Erythroblast (primary cell): ENCODE measurements around the gene SMTNL2.

ENCODE experiments used
- GATA1 ChIP-seq: IDR thresholded peaks from 2 replicates; pipeline ENCODE4 v1.6.1; 2011; ENCODE audit warnings: low read depth, mild to moderate bottlenecking, control low read depth, low read length, moderate library complexity
- POLR2A ChIP-seq: IDR thresholded peaks from 2 replicates; pipeline ENCODE4 v1.6.1; 2011; ENCODE audit warnings: mild to moderate bottlenecking, low read length

DNA sequence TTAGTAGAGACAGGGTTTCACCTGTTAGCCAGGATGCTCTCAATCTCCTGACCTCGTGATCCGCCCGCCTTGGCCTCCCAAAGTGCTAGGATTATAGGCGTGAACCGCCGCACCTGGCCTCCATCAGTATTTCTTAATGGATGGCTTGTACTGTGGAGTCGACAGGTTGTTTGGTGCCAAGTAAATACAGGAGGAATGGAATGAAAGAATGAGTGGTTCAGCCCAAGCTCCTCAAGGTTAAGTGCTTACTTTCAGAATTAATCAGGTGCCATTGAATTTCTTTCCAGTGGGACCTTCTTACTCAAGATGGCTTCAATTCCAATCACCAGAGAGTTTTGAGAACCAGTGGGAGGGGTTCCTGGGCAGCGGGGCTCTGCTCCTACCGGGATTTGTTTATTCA is 32.1 kb downstream of the SMTNL2 start:
- TF ChIP-seq POLR2A: no peak
- TF ChIP-seq GATA1: no peak
